ENCODE data around the gene LIAS. TPM values are rescaled to one million over a fixed set of nuclear protein-coding genes. Genes with fewer than 3 reads are reported as not detected.

LIAS gene
- total and polyA plus RNA-seq, 2 of the 13 experiments (the other 11 are each of a cell fraction or from before 2014, with no cell fraction given) = 16.0 to 16.6 TPM

DNA sequence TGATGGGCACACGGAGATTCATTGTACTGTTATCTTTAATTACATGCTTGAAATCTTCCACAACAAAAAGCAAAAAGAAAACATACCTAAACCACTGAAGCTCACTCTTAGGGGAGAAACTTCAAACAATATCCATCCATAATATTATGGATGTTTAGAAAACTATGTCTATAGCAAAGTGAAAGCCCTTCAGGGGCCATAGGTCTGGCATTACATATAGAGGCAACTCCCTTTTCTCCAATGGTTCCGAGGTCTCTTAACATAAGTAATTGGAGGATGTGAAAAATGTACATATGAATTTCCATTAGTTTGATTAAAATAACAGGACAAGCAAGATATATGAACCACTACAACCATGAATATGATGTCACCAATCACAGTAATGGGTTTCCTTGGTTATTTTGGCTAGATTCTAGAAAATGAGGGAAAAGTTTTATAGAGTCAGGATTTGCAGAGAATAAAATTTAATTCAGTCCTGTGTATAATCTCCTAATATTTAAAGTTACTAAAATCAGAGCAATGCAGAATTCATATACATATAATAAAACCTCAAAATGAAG lies 57.6 kb downstream of the LIAS start:
- intact Hi-C loops (cut with micrococcal nuclease; ENCODE audit: unreplicated experiment) = no loop called here
- ATAC-seq = no peak

DNA sequence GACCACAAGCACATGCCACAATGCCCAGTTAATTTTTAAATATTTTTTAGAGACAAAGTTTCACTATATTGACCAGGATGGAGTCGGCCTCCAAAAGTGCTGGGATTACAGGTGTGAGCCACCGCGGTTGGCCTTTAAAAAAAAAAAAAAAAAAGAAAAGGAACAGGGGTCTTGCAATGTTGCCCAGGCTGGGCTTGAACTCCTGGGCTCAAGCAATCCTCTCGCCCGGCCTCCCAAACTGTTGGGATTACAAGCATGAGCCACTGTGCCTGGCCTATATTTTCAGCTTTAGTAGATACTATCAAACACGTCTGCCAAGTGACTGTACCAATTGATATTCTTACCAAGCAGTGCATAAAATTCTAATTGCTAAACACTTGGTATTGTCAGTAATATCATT lies 59.6 kb downstream of the LIAS start:
- FAIRE-seq (no peak), ATAC-seq (no peak), DNase-seq (ENCODE audit: low spot score) (no peak)
- 83% methylated on average over 6 of the region's 6 CpGs for WGBS (ENCODE audit: low lambda C conversion rate)
- POLR2A ChIA-PET = interaction anchor here (1.3 kb wide), 1 partner anchor 9 kb away, joined by 4 read pairs; the partner anchor contains the start of gene UGDH
- peak overlapping the region; percentile 97 for H3K27ac ChIP-seq (ENCODE audit: extremely low read length, insufficient read depth, low read length)
- in situ Hi-C loops (cut with HindIII; ENCODE audit: extremely low pct_ligation_motif_present, low pct_unique_long_range_greater_than_20kb) = no loop called here
- peaks cover 90% of the 10 kb centered on the region for H3K4me1 ChIP-seq (ENCODE audit: insufficient read depth, low read length)
- CTCF ChIA-PET (ENCODE audit: low intra/inter-chr PET ratio, low total read pairs) = no interaction called here
- H3K4me2 ChIP-seq (ENCODE audit: low read depth, low read length) = no peak overlapping the region
- peaks cover 81% of the 10 kb centered on the region for H3K79me2 ChIP-seq (ENCODE audit: insufficient read depth, low read length)
- no peak overlapping the region for H2AFZ ChIP-seq (ENCODE audit: low read length)
- H4K20me1 ChIP-seq (ENCODE audit: insufficient read depth, low read length) = peaks cover 19% of the 10 kb centered on the region
- TF ChIP-seq, protein P1, sequence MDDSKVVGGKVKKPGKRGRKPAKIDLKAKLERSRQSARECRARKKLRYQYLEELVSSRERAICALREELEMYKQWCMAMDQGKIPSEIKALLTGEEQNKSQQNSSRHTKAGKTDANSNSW (CRISPR knock-in tag; IDR thresholded peaks at IDR 0.05; ENCODE audit: borderline replicate concordance) = no peak
- TF ChIP-seq ZNF121 (CRISPR knock-in tag; IDR thresholded peaks at IDR 0.05) = peak; percentile 70
- TF ChIP-seq, protein P2, sequence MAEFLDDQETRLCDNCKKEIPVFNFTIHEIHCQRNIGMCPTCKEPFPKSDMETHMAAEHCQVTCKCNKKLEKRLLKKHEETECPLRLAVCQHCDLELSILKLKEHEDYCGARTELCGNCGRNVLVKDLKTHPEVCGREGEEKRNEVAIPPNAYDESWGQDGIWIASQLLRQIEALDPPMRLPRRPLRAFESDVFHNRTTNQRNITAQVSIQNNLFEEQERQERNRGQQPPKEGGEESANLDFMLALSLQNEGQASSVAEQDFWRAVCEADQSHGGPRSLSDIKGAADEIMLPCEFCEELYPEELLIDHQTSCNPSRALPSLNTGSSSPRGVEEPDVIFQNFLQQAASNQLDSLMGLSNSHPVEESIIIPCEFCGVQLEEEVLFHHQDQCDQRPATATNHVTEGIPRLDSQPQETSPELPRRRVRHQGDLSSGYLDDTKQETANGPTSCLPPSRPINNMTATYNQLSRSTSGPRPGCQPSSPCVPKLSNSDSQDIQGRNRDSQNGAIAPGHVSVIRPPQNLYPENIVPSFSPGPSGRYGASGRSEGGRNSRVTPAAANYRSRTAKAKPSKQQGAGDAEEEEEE (CRISPR knock-in tag; IDR thresholded peaks at IDR 0.05; ENCODE audit: borderline replicate concordance) = no peak
- TF ChIP-seq RBFOX2 (IDR thresholded peaks at IDR 0.05; ENCODE audit: low read depth, low read length) = 0 out of 2 replicates have a peak, but pooled peaks have one; percentile 13
- BruUV-seq (replicated peaks) = no TSS peak
- H3K27me3 ChIP-seq (ENCODE audit: control insufficient read depth in 1 of 2, insufficient read depth in 2 of 2, low read length in 2 of 2) = no peaks in the 10 kb centered on the region
- intact Hi-C loops (cut with micrococcal nuclease; ENCODE audit: unreplicated experiment) = no loop called here
- no peak overlapping the region for H3K9ac ChIP-seq (ENCODE audit: insufficient read depth, low read depth, low read length)
- H3K4me3 ChIP-seq (replicated peaks in 1 of 3; ENCODE audit: insufficient read depth in 1 of 3, low read depth in 2 of 3, low read length in 3 of 3) = no peak overlapping the region
- H3K9me3 ChIP-seq (ENCODE audit: low read length) = no peaks in the 10 kb centered on the region
- peaks cover 5 to 30% of the 10 kb centered on the region in 2 experiments; a peak in 3 of 5 replicates for H3K36me3 ChIP-seq (replicated peaks in 1 of 2; ENCODE audit: control insufficient read depth in 1 of 2, insufficient read depth in 2 of 2, low read length in 2 of 2)

More for the DNA sequence above, 57.6 kb downstream of the LIAS start:
- peaks cover 4% of the 10 kb centered on the region for H4K20me1 ChIP-seq (ENCODE audit: insufficient read depth, low read length)
- H3K4me3 ChIP-seq (replicated peaks in 1 of 3; ENCODE audit: insufficient read depth in 1 of 3, low read depth in 2 of 3, low read length in 3 of 3) = no peak overlapping the region
- peaks cover 80% of the 10 kb centered on the region for H3K4me1 ChIP-seq (ENCODE audit: insufficient read depth, low read length)
- no TSS peak for BruUV-seq (replicated peaks)
- H3K4me2 ChIP-seq (ENCODE audit: low read depth, low read length) = 0 out of 2 replicates have a peak overlapping the region, but pooled peaks have one; percentile 10
- DNase-seq (ENCODE audit: low spot score) = no peak
- H3K79me2 ChIP-seq (ENCODE audit: insufficient read depth, low read length) = peaks cover 79% of the 10 kb centered on the region
- no peak for FAIRE-seq
- peaks cover 13 to 48% of the 10 kb centered on the region in 2 experiments for H3K36me3 ChIP-seq (replicated peaks in 1 of 2; ENCODE audit: control insufficient read depth in 1 of 2, insufficient read depth in 2 of 2, low read length in 2 of 2)
- TF ChIP-seq RBFOX2 (IDR thresholded peaks at IDR 0.05; ENCODE audit: low read depth, low read length) (peak; percentile 58), AGO2 (optimal IDR thresholded peaks at IDR 0.05; ENCODE audit: low read depth, low read length) (peak; percentile 22), SRF (IDR thresholded peaks at IDR 0.05; ENCODE audit: low read depth, low read length) (no peak), ATF7 (IDR thresholded peaks at IDR 0.05) (0 out of 2 replicates have a peak, but pooled peaks have one; percentile 16), ATF7 (CRISPR knock-in tag; IDR thresholded peaks at IDR 0.05) (no peak)
- H3K27ac ChIP-seq (ENCODE audit: extremely low read length, insufficient read depth, low read length) = peak overlapping the region; percentile 97
- H3K9me3 ChIP-seq (ENCODE audit: low read length) = no peaks in the 10 kb centered on the region
- whole genome bisulfite sequencing (ENCODE audit: low lambda C conversion rate) = 80% methylated on average over 2 of the region's 2 CpGs
- H2AFZ ChIP-seq (ENCODE audit: low read length) = no peak overlapping the region
- ChIA-PET POLR2A (interaction anchor here (3.0 to 3.2 kb wide), 2 partner anchors 8 to 11 kb away, joined by 30 to 75 read pairs; partner anchors contain the start of gene UGDH), CTCF (ENCODE audit: low intra/inter-chr PET ratio, low total read pairs) (no interaction called here)
- in situ Hi-C loops (cut with HindIII; ENCODE audit: extremely low pct_ligation_motif_present, low pct_unique_long_range_greater_than_20kb) = no loop called here
- H3K9ac ChIP-seq (ENCODE audit: insufficient read depth, low read depth, low read length) = 0 out of 2 replicates have a peak overlapping the region, but pooled peaks have one; percentile 14
- H3K27me3 ChIP-seq (ENCODE audit: control insufficient read depth in 1 of 2, insufficient read depth in 2 of 2, low read length in 2 of 2) = no peaks in the 10 kb centered on the region

Measured in HepG2 (cell line).